GM18505 (cell line): ENCODE data around the gene PPP2R5C.

Experiments
- ATAC-seq: cut with Tn5 transposase; IDR thresholded peaks from one replicate; pipeline ENCODE4 v1.9.1; 2021; ENCODE audit not compliant: unreplicated experiment
- POLR2A ChIP-seq: IDR thresholded peaks from 4 replicates; pipeline ENCODE4 v1.6.1; 2011; ENCODE audit warnings: borderline replicate concordance; ENCODE audit not compliant: insufficient read depth, insufficient read length; ENCODE audit errors: extremely low read depth

Gene PPP2R5C

GRCh38 chr14:101888182-101888581 is 126.7 kb downstream of the PPP2R5C start:
- ATAC-seq, result no peak
- no peak for TF ChIP-seq POLR2A

- no peak for TF ChIP-seq POLR2A
- no peak for ATAC-seq
Observed at GRCh38 chr14:101889366-101889765, 127.9 kb downstream of the PPP2R5C start.

- TF ChIP-seq POLR2A, result no peak
- ATAC-seq, result no peak
Observed at GRCh38 chr14:101889898-101890297, 128.4 kb downstream of the PPP2R5C start.

GRCh38 chr14:101891471-101891870 is 130.0 kb downstream of the PPP2R5C start:
- no peak for TF ChIP-seq POLR2A

GRCh38 chr14:101893759-101894158 is 132.2 kb downstream of the PPP2R5C start:
- ATAC-seq, result no peak
- no peak for TF ChIP-seq POLR2A

More at GRCh38 chr14:101891471-101891870, 130.0 kb downstream of the PPP2R5C start:
- no peak for ATAC-seq

- no peak for ATAC-seq
Observed at GRCh38 chr14:101894365-101895081, 133.0 kb downstream of the PPP2R5C start.

GRCh38 chr14:101895256-101895655 is 133.7 kb downstream of the PPP2R5C start:
- TF ChIP-seq POLR2A, result no peak
- ATAC-seq, result no peak

More at GRCh38 chr14:101894365-101895081, 133.0 kb downstream of the PPP2R5C start:
- TF ChIP-seq POLR2A, result no peak

GRCh38 chr14:101897326-101897725 is 135.8 kb downstream of the PPP2R5C start:
- TF ChIP-seq POLR2A, result no peak
- no peak for ATAC-seq

GRCh38 chr14:101898416-101898815 is 136.9 kb downstream of the PPP2R5C start:
- ATAC-seq, result no peak
- no peak for TF ChIP-seq POLR2A

GRCh38 chr14:101899263-101899662 is 137.8 kb downstream of the PPP2R5C start:
- ATAC-seq, result no peak
- no peak for TF ChIP-seq POLR2A

GRCh38 chr14:101900253-101900652 is 138.7 kb downstream of the PPP2R5C start:
- ATAC-seq, result no peak
- TF ChIP-seq POLR2A, result no peak

GRCh38 chr14:101903111-101903561 is 141.6 kb downstream of the PPP2R5C start:
- no peak for TF ChIP-seq POLR2A
- no peak for ATAC-seq

GRCh38 chr14:101905614-101906013 is 144.1 kb downstream of the PPP2R5C start:
- TF ChIP-seq POLR2A, result no peak
- no peak for ATAC-seq

- no peak for ATAC-seq
- no peak for TF ChIP-seq POLR2A
Observed at GRCh38 chr14:101906645-101907044, 145.1 kb downstream of the PPP2R5C start.
